Measurements from ENCODE around the gene PAX3. TPM values are rescaled to one million over a fixed set of nuclear protein-coding genes. Genes with fewer than 3 reads are reported as not detected.

The PAX3 gene
- total and polyA plus RNA-seq, 4 donors: not detected

- no peak for TF ChIP-seq MAX (IDR thresholded peaks at IDR 0.05)
Observed at GRCh38 chr2:222196159-222196558, 102.6 kb downstream of the PAX3 start.

GRCh38 chr2:222194669-222195068, 104.1 kb downstream of the PAX3 start:
- no peak for DNase-seq (ENCODE audit: low spot score)

More at GRCh38 chr2:222196159-222196558, 102.6 kb downstream of the PAX3 start:
- Histone ChIP-seq H3K36me3 (ENCODE audit: control insufficient read depth in 4 of 4, insufficient read depth in 3 of 4, low read depth in 1 of 4, low read length in 3 of 4) (no peaks in the 10 kb centered on the region), H3K4me3 (ENCODE audit: low read depth in 1 of 3, low read length in 3 of 3) (no peak overlapping the region), H3K4me1 (ENCODE audit: control insufficient read depth in 4 of 4, insufficient read depth in 4 of 4, low read length in 3 of 4) (peaks cover 0 to 2% (median 0%) of the 10 kb centered on the region in 4 donors), H3K27ac (ENCODE audit: low read depth in 1 of 2, low read length in 2 of 2) (no peak overlapping the region), H3K9me3 (ENCODE audit: control insufficient read depth in 4 of 4, low read length in 3 of 4) (no peaks in the 10 kb centered on the region), H3K27me3 (ENCODE audit: control insufficient read depth in 4 of 4, insufficient read depth in 4 of 4, low read length in 3 of 4) (peaks cover 0 to 2% (median 0%) of the 10 kb centered on the region in 4 donors), H3K9ac (ENCODE audit: low read depth in 1 of 2, low read length in 2 of 2) (no peak overlapping the region)
- no peak for DNase-seq (ENCODE audit: low spot score)
- 67% methylated on average over 7 of the region's 7 CpGs for WGBS

GRCh38 chr2:222193328-222193983, 105.3 kb downstream of the PAX3 start:
- Histone ChIP-seq H3K4me3 (ENCODE audit: low read depth in 1 of 3, low read length in 3 of 3) (no peak overlapping the region), H3K27ac (ENCODE audit: low read depth in 1 of 2, low read length in 2 of 2) (no peak overlapping the region), H3K4me1 (ENCODE audit: control insufficient read depth in 4 of 4, insufficient read depth in 4 of 4, low read length in 3 of 4) (peaks cover 0 to 2% (median 0%) of the 10 kb centered on the region in 4 donors), H3K27me3 (ENCODE audit: control insufficient read depth in 4 of 4, insufficient read depth in 4 of 4, low read length in 3 of 4) (peaks cover 0 to 2% (median 0%) of the 10 kb centered on the region in 4 donors), H3K9ac (ENCODE audit: low read depth in 1 of 2, low read length in 2 of 2) (no peak overlapping the region), H3K9me3 (ENCODE audit: control insufficient read depth in 4 of 4, low read length in 3 of 4) (no peaks in the 10 kb centered on the region), H3K36me3 (ENCODE audit: control insufficient read depth in 4 of 4, insufficient read depth in 3 of 4, low read depth in 1 of 4, low read length in 3 of 4) (no peaks in the 10 kb centered on the region)
- WGBS: 39% methylated on average over 5 of the region's 5 CpGs
- DNase-seq (ENCODE audit: low spot score): no peak
- TF ChIP-seq CTCF (IDR thresholded peaks at IDR 0.05; ENCODE audit: low read depth, low read length, missing input control) (no peak), EGR1 (IDR thresholded peaks at IDR 0.05; ENCODE audit: low read depth in 2 of 2) (no peak), FOXA1 (IDR thresholded peaks at IDR 0.05) (no peak), ATF3 (IDR thresholded peaks at IDR 0.05) (no peak), RXRA (IDR thresholded peaks at IDR 0.05) (no peak), GABPA (IDR thresholded peaks at IDR 0.05 in 1 of 2, conservative IDR thresholded peaks at IDR 0.05 in 1 of 2) (no peak), RAD21 (IDR thresholded peaks at IDR 0.05) (no peak), REST (IDR thresholded peaks at IDR 0.05) (no peak), TAF1 (conservative IDR thresholded peaks at IDR 0.05) (no peak), FOXA2 (IDR thresholded peaks at IDR 0.05) (no peak), ZBTB33 (IDR thresholded peaks at IDR 0.05) (no peak), HNF4G (IDR thresholded peaks at IDR 0.05) (no peak), JUND (IDR thresholded peaks at IDR 0.05) (no peak)

More at GRCh38 chr2:222194669-222195068, 104.1 kb downstream of the PAX3 start:
- no peak overlapping the region for H3K27ac ChIP-seq (ENCODE audit: low read depth in 1 of 2, low read length in 2 of 2)
- no peak overlapping the region for H3K4me3 ChIP-seq (ENCODE audit: low read depth in 1 of 3, low read length in 3 of 3)
- H3K4me1 ChIP-seq (ENCODE audit: control insufficient read depth in 4 of 4, insufficient read depth in 4 of 4, low read length in 3 of 4): peaks cover 0 to 2% (median 0%) of the 10 kb centered on the region in 4 donors
- no peaks in the 10 kb centered on the region for H3K36me3 ChIP-seq (ENCODE audit: control insufficient read depth in 4 of 4, insufficient read depth in 3 of 4, low read depth in 1 of 4, low read length in 3 of 4)
- WGBS: 72% methylated on average over 5 of the region's 5 CpGs
- no peak overlapping the region for H3K9ac ChIP-seq (ENCODE audit: low read depth in 1 of 2, low read length in 2 of 2)
- peaks cover 0 to 2% (median 0%) of the 10 kb centered on the region in 4 donors for H3K27me3 ChIP-seq (ENCODE audit: control insufficient read depth in 4 of 4, insufficient read depth in 4 of 4, low read length in 3 of 4)
- no peak for TF ChIP-seq RAD21 (IDR thresholded peaks at IDR 0.05)
- TF ChIP-seq SP1 (IDR thresholded peaks at IDR 0.05): no peak
- H3K9me3 ChIP-seq (ENCODE audit: control insufficient read depth in 4 of 4, low read length in 3 of 4): no peaks in the 10 kb centered on the region
